22Rv1 (cell line): ENCODE data around the gene NCDN.

Experiments
- CTCF ChIP-seq: fragments of 450-650 bp; IDR thresholded peaks from 2 replicates; pipeline ENCODE4 v1.5.1; 2017; ENCODE audit warnings: mild to moderate bottlenecking
- ZFX ChIP-seq: fragments of 450-650 bp; IDR thresholded peaks from 2 replicates; pipeline ENCODE4 v1.6.1; 2017; ENCODE audit warnings: antibody characterized with exemption, borderline replicate concordance

GRCh38 chr1:35511305-35511704 is 46.3 kb upstream of the NCDN start:
- TF ChIP-seq CTCF: no peak
- no peak for TF ChIP-seq ZFX
